Brain microvascular endothelial cell (primary cell): Measurements from ENCODE around the gene LAMB4.
A peak's percentile ranks its signal among the peaks of the same experiment; 100 is the strongest.

Source experiments
- DNase-seq: peaks from one replicate; pipeline ENCODE4 v3.0.0-alpha.2; 2020
- H3K27ac ChIP-seq: fragments of 250-450 bp; sonication (Bioruptor Pico); 2 replicates; pipeline ENCODE4 v1.5.1; 2020; ENCODE audit warnings: mild to moderate bottlenecking, moderate library complexity
- H3K27me3 ChIP-seq: fragments of 250-450 bp; sonication (Bioruptor Pico); replicated peaks from 2 replicates; pipeline ENCODE4 v1.5.1; 2020; ENCODE audit warnings: mild to moderate bottlenecking
- H3K36me3 ChIP-seq: fragments of 250-450 bp; sonication (Bioruptor Pico); replicated peaks from 2 replicates; pipeline ENCODE4 v1.5.1; 2020; ENCODE audit warnings: mild to moderate bottlenecking
- H3K4me3 ChIP-seq: 2 replicates; pipeline ENCODE4 v1.5.1; 2011; ENCODE audit warnings: low read depth, mild to moderate bottlenecking, control low read depth, low read length, moderate library complexity
- in situ Hi-C: cut with HindIII; loops from 2 replicates; pipeline ENCODE4 v1.10.0; 2017; ENCODE audit warnings: low sequenced_read_pairs, low pct_ligation_motif_present
- TF ChIP-seq, protein P1 (sequence below): IDR thresholded peaks from 2 replicates; pipeline ENCODE4 v1.5.1; 2011; ENCODE audit warnings: low read depth, mild to moderate bottlenecking, moderate library complexity, low read length, control low read depth, inconsistent platforms; ENCODE audit errors: missing control alignments

The LAMB4 gene

DNA sequence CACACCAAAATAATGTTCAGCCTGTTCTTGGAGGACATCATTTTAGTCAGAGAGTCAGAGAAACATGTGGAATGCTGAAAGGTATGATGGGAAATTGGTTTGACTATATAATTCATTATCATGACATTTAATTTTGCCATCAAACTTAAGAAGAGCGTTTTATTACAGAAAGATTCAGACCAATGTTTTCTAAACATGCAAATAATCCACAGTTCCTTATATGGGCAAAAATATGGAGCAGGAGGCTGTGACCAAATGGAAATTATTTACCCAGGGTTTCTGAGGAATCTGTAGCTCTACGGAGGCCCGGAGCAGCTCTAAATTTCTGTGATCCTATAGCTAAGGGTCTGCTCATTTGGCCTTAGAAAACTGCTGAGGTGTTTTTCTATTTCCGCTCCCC is 33.2 kb downstream of the LAMB4 start:
- TF ChIP-seq, protein P1, sequence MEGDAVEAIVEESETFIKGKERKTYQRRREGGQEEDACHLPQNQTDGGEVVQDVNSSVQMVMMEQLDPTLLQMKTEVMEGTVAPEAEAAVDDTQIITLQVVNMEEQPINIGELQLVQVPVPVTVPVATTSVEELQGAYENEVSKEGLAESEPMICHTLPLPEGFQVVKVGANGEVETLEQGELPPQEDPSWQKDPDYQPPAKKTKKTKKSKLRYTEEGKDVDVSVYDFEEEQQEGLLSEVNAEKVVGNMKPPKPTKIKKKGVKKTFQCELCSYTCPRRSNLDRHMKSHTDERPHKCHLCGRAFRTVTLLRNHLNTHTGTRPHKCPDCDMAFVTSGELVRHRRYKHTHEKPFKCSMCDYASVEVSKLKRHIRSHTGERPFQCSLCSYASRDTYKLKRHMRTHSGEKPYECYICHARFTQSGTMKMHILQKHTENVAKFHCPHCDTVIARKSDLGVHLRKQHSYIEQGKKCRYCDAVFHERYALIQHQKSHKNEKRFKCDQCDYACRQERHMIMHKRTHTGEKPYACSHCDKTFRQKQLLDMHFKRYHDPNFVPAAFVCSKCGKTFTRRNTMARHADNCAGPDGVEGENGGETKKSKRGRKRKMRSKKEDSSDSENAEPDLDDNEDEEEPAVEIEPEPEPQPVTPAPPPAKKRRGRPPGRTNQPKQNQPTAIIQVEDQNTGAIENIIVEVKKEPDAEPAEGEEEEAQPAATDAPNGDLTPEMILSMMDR = no peak

DNA sequence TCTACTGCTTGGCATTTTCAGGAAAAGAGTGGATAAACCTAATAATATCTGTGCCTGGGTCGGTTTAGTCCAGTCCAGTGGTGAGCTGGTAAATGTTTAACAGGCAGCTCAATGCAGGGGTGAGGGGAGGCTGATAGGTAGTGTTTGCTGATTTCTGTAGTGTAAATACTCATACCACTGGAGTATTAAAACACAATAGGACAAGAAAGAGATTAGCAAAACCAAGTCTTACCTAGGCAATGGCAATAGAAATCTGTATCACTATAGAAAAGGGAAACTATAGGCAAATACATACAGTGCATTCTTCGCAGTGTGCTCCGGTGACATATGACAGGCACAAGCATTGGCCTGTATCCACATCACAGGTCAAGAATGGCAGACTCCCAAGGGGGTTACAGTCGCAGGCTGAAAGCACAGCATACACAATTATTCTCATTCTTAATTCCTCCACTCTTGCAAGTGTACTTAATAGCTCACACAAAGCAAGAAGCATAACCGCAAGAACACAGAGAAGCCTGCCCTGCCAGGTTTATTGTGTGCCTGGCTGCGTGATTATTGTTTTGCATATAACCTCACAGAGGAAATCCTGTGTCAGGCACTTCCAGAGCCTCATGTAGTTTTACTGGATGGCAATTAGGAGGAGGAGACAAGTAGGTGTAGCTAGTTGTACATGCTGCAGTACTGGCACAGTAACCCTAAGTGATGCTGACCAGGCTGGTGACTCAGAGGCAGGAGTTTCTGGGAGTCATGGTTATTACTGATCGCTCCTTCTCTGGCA is 35.0 kb downstream of the LAMB4 start:
- Histone ChIP-seq H3K4me3 (peak overlapping the region; percentile 12), H3K27me3 (no peaks in the 10 kb centered on the region), H3K36me3 (no peaks in the 10 kb centered on the region), H3K27ac (peak overlapping the region; percentile 86)
- TF ChIP-seq, protein P1 = no peak
- peak; percentile 89 for DNase-seq
- in situ Hi-C loops = no loop called here

More for the DNA sequence above, 33.2 kb downstream of the LAMB4 start:
- Histone ChIP-seq H3K4me3 (no peak overlapping the region), H3K27me3 (no peaks in the 10 kb centered on the region), H3K36me3 (no peaks in the 10 kb centered on the region), H3K27ac (no peak overlapping the region)
- DNase-seq = no peak
- in situ Hi-C loops = no loop called here

DNA sequence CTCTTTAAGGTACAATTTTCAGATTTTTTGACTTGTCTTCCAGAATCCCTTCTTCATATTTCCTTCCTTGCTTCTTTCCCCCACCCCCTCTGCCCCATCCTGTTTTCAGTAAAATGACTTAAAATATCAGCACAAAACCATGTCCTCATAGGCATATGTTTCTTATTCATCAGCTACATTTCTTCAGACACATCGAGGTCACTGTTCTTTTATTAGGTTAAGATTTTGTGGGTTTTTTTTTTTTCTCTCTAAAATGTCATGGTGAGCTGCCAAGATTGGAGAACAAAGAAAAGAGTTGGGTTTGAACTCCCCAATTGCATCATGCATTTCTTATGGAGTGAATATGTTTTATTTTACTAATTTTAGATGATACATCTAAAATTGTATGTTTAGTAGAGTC is 35.8 kb downstream of the LAMB4 start:
- DNase-seq = no peak
- Histone ChIP-seq H3K36me3 (no peaks in the 10 kb centered on the region), H3K27me3 (no peaks in the 10 kb centered on the region), H3K4me3 (no peak overlapping the region), H3K27ac (peak overlapping the region; percentile 86)
- TF ChIP-seq, protein P1 = no peak
- in situ Hi-C loops = no loop called here

DNA sequence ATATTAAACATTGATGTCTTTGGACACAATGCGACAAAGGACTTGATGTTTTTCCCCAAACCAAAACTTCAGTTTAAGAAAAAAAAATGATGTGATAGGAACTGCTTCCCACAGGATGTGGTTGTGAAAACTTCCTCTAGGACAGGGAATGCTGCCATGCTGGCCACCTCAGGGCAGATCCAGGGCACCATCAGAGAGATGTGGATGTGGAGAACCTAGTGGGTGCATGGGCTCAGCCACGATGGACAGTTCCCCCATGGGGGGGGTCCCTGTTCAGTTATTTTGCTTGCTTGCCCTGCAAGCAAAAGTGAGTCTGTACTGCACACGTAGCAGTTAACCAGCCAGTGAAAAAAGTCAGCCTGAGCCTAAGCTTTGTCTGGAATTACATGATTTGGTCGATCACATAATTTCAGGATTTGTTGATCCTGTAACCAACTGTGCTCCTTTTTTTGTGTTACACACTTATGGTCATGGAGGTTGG is 36.3 kb downstream of the LAMB4 start:
- TF ChIP-seq, protein P1 = no peak
- Histone ChIP-seq H3K27me3 (no peaks in the 10 kb centered on the region), H3K4me3 (no peak overlapping the region), H3K27ac (peak overlapping the region; percentile 86), H3K36me3 (no peaks in the 10 kb centered on the region)
- in situ Hi-C loops = no loop called here
- DNase-seq = no peak

DNA sequence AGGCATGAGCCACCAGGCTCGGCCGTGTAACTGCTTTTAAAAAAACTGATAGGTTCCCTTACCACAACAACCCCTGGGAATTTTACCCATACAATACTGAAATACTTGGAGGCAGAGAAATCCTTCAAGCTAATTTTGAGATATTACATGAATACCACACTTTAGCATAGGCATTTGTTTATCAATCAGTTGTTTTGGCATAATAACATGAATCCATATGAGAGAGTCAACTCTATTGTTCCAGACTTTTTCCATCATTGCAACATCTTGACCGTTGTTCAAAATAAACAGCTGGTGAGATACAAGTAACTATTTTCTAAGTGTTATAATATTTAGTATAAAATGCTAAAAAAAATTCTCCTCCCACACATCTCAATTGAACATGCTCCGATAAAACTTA is 36.8 kb downstream of the LAMB4 start:
- Histone ChIP-seq H3K27me3 (no peaks in the 10 kb centered on the region), H3K4me3 (no peak overlapping the region), H3K27ac (peak overlapping the region; percentile 86), H3K36me3 (no peaks in the 10 kb centered on the region)
- in situ Hi-C loops = no loop called here
- TF ChIP-seq, protein P1 = no peak
- DNase-seq = no peak

DNA sequence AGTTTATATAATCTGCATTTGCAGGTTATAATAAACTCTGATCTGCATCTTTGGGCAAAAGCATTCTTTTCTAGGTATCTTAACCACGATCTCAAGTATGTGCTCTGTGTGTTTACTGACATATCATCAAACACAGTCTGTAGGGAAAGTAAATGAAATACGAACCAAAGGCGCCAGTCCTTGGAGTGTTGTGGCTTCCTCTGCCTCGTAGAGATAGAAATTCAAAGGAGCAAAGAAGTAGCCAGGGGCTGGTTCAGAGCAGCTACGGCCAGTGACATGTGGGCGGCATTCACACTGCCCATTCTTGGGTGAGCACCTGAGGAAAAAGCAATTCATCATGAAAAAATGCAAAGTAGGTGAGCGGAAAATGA is 38.7 kb downstream of the LAMB4 start:
- H3K27ac ChIP-seq = no peak overlapping the region
- no peaks in the 10 kb centered on the region for H3K36me3 ChIP-seq
- H3K27me3 ChIP-seq = no peaks in the 10 kb centered on the region
- TF ChIP-seq, protein P1 = no peak
- in situ Hi-C loops = no loop called here
- H3K4me3 ChIP-seq = no peak overlapping the region
- DNase-seq = no peak
